Spinal cord (tissue), 10 donors: Measurements from ENCODE around the gene COMP. TPM values are rescaled to one million over a fixed set of nuclear protein-coding genes. Genes with fewer than 3 reads are reported as not detected.

Source experiments
- DNase-seq, 6 donors: peaks; one replicate each; pipeline versions ENCODE4 v3.0.0 to v3.0.0-alpha.2; 2013 to 2015; ENCODE audit warnings: low spot score in 6 of 6, low read depth in 4 of 6
- H3K27ac ChIP-seq: one replicate; pipeline ENCODE4 v1.5.1; 2013; ENCODE audit warnings: low read depth, low read length, control low read depth
- H3K27me3 ChIP-seq: one replicate; pipeline ENCODE4 v1.6.1; 2013; ENCODE audit warnings: low read length; ENCODE audit not compliant: control insufficient read depth, insufficient read depth
- H3K36me3 ChIP-seq: one replicate; pipeline ENCODE4 v1.6.1; 2013; ENCODE audit warnings: low read length; ENCODE audit not compliant: control insufficient read depth, insufficient read depth
- H3K4me1 ChIP-seq: one replicate; pipeline ENCODE4 v1.6.1; 2013; ENCODE audit warnings: low read length; ENCODE audit not compliant: control insufficient read depth, insufficient read depth
- H3K4me3 ChIP-seq: one replicate; pipeline ENCODE4 v1.5.1; 2013; ENCODE audit warnings: low read depth, low read length, control low read depth
- H3K9me3 ChIP-seq: one replicate; pipeline ENCODE4 v1.6.1; 2013; ENCODE audit warnings: low read length; ENCODE audit not compliant: control insufficient read depth, insufficient read depth
- WGBS: methylation state at CpG from one replicate; pipeline ENCODE4 v1.1.5; 2013; ENCODE audit warnings: missing lambda C conversion rate; ENCODE audit not compliant: insufficient coverage; 5-methylcytosine and 5-hydroxymethylcytosine counted together
- polyA plus RNA-seq, 2 donors: library from polyadenylated mRNA; unstranded; fragments of 120-200 nt; gene quantifications; one replicate each; pipeline ENCODE4 v1.2.1, GENCODE V29; 2013; ENCODE audit not compliant: insufficient read length in 2 of 2
- total RNA-seq, 2 donors: library from RNA; depleted of rRNA in 1 of 2; stranded (reverse); fragments of 120-200 nt in 1 of 2; fragments of >200 nt in 1 of 2; gene quantifications; one replicate each; pipeline versions ENCODE4 v1.2.3 to v1.2.4, GENCODE V29; 2013 to 2014
- donor health status: healthy.

The COMP gene
- total and polyA plus RNA-seq, 4 donors = 0.23 to 0.40 (median 0.32) TPM; not detected in 1

DNA sequence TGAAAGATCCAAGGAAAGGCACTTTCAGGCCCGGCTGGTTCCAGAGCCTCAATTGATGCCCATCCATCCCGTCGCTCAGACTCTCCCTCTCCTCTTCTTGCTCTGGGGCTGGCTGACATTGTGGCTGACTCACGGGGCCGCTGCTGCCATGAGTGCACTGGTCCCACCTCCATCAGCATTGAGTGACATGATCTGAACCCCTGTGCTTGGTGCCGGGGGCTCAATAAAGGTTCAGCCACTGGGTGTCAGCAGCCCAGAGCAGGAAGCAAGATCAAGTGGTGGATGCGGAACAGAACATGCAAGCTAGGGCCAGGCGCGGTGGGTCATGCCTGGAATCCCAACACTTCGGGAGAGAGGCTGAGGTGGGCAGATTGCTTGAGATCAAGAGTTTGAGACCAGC, 39.5 kb downstream of the COMP start:
- H3K4me3 ChIP-seq = no peak overlapping the region
- no peak for DNase-seq
- no peaks in the 10 kb centered on the region for H3K9me3 ChIP-seq
- H3K27me3 ChIP-seq = no peaks in the 10 kb centered on the region
- peaks cover 5% of the 10 kb centered on the region for H3K4me1 ChIP-seq
- 88% methylated on average over 7 of the region's 10 CpGs for WGBS
- H3K36me3 ChIP-seq = peaks cover 68% of the 10 kb centered on the region
- H3K27ac ChIP-seq = no peak overlapping the region

DNA sequence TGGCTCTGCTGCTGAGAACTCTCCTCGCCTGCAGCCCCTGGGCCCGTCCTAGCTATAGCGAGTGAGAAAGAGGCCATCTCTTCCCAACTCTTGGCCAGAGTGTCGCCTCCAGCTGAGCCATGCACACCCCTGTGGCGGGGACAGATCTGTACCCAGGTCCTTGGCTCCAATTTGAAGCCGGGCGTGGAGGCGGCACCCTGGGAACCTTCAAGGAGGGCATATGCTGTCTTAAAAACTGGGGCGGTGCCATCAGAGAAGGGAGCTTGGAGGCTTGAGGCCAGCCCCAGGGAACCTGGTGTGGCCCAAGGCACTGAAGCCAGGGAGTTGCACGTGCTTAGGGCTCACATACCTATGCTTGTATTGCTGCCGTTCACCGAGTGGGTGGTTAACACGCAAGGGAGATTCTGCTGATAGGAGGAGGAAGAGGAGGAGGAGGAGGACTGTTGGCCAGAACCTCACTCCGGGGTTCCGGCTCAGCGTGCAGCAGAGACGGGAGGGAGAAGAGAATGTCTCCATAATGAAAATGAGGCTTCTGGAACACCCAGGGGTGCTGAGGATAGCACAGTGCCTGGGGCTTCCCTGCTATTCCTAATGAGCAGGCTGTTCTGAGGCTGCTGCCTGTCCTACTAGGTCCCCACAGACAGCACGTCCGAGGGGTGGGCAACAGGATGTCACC, 40.7 kb downstream of the COMP start:
- Histone ChIP-seq H3K9me3 (no peaks in the 10 kb centered on the region), H3K27me3 (no peaks in the 10 kb centered on the region), H3K27ac (no peak overlapping the region), H3K36me3 (peaks cover 73% of the 10 kb centered on the region), H3K4me3 (no peak overlapping the region), H3K4me1 (peaks cover 15% of the 10 kb centered on the region)
- no peak for DNase-seq
- WGBS = 90% methylated on average over 19 of the region's 19 CpGs

- 87% methylated on average over 22 of the region's 23 CpGs for WGBS
- DNase-seq = no peak
- Histone ChIP-seq H3K9me3 (no peaks in the 10 kb centered on the region), H3K27me3 (no peaks in the 10 kb centered on the region), H3K4me1 (peaks cover 15% of the 10 kb centered on the region), H3K36me3 (peaks cover 76% of the 10 kb centered on the region), H3K27ac (no peak overlapping the region), H3K4me3 (no peak overlapping the region)
Measured at GRCh38 chr19:18749362-18750231, 41.5 kb downstream of the COMP start.

- Histone ChIP-seq H3K27me3 (no peaks in the 10 kb centered on the region), H3K36me3 (peaks cover 84% of the 10 kb centered on the region), H3K9me3 (no peaks in the 10 kb centered on the region), H3K4me3 (no peak overlapping the region), H3K27ac (no peak overlapping the region), H3K4me1 (peaks cover 37% of the 10 kb centered on the region)
- WGBS = 57% methylated on average over 17 of the region's 29 CpGs
- no peak for DNase-seq
Measured at GRCh38 chr19:18746401-18747325, 44.4 kb downstream of the COMP start.

DNA sequence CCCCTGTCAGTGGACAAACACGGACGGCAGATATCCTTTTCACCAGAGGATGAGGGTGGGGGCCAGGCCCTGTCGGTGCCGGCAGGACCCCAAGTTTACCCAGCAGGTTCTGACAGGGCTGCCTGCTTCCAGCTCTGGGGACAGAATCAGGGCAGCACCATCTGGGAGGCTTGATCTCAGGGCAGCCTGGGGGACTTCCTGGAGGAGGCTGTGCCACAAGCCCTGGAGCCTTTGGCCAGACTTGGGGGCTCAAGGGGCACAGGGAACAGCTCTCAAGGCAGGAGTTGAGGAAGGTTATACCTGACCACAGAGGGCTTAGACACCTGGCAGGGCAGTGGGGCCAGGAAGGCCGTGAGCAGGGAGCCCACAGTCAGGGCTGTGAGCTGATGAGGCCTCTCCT, 45.2 kb downstream of the COMP start:
- no peak overlapping the region for H3K27ac ChIP-seq
- peaks cover 44% of the 10 kb centered on the region for H3K4me1 ChIP-seq
- DNase-seq = no peak
- no peaks in the 10 kb centered on the region for H3K9me3 ChIP-seq
- H3K27me3 ChIP-seq = no peaks in the 10 kb centered on the region
- peaks cover 80% of the 10 kb centered on the region for H3K36me3 ChIP-seq
- 86% methylated on average over 5 of the region's 5 CpGs for WGBS
- H3K4me3 ChIP-seq = no peak overlapping the region

DNA sequence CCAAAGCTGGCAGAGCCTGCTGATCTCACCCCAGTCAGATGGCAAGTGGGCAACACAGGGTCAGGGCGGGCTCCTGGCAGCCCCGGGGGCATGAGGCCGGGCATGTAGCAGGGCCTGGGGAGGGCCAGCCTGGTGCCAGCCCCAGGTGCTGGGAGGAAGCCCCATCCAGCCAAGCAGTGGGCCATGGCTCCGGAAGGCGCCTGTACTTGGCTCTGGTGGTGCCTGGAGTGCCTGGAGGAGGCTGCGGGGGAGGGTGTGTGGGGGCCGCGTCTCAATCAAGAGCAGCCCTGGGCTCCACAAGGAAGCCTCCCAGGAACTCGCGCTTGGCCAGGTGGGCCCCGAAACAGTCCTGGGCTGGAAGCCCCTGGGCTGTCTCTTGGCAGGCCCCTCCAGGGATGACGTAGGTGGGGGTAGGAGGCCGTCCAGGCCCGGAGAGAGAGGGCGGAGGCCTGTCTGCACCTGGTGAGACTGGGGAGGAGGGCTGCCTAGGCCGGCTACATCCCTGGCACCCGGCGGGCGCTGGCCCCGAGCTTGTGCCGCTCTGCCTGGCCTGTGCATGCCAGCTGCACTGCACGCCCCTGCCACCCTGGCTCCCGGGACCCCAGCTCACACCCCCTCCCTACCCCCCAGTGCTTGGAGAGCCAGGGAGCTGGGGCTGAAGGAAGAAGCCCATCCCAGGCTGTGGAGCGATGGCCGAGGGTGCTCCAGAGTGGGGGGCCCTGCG, 45.9 kb downstream of the COMP start:
- Histone ChIP-seq H3K27ac (no peak overlapping the region), H3K4me3 (no peak overlapping the region), H3K4me1 (peaks cover 47% of the 10 kb centered on the region), H3K27me3 (no peaks in the 10 kb centered on the region), H3K9me3 (no peaks in the 10 kb centered on the region), H3K36me3 (peaks cover 73% of the 10 kb centered on the region)
- no peak for DNase-seq
- 86% methylated on average over 23 of the region's 26 CpGs for WGBS

GRCh38 chr19:18743784-18744418, 47.2 kb downstream of the COMP start:
- Histone ChIP-seq H3K36me3 (peaks cover 72% of the 10 kb centered on the region), H3K27ac (no peak overlapping the region), H3K27me3 (no peaks in the 10 kb centered on the region), H3K4me3 (no peak overlapping the region), H3K9me3 (no peaks in the 10 kb centered on the region), H3K4me1 (peaks cover 54% of the 10 kb centered on the region)
- WGBS = 90% methylated on average over 36 of the region's 36 CpGs
- no peak for DNase-seq

GRCh38 chr19:18742838-18743783, 48.0 kb downstream of the COMP start:
- Histone ChIP-seq H3K27ac (no peak overlapping the region), H3K4me1 (peaks cover 55% of the 10 kb centered on the region), H3K9me3 (no peaks in the 10 kb centered on the region), H3K27me3 (no peaks in the 10 kb centered on the region), H3K4me3 (no peak overlapping the region), H3K36me3 (peaks cover 75% of the 10 kb centered on the region)
- WGBS = 58% methylated on average over 35 of the region's 38 CpGs
- peak in 2 of 6 donors; percentile 55 to 63 for DNase-seq
